HG03108 (cell line): ENCODE measurements around the gene RUVBL1.

Experiments used
- ATAC-seq: cut with Tn5 transposase; IDR thresholded peaks from one replicate; pipeline ENCODE4 v1.9.1; 2021; ENCODE audit warnings: moderate library complexity; ENCODE audit not compliant: unreplicated experiment

The RUVBL1 gene

GRCh38 chr3:128036119-128036518 lies 87.5 kb downstream of the RUVBL1 start:
- ATAC-seq = no peak

DNA sequence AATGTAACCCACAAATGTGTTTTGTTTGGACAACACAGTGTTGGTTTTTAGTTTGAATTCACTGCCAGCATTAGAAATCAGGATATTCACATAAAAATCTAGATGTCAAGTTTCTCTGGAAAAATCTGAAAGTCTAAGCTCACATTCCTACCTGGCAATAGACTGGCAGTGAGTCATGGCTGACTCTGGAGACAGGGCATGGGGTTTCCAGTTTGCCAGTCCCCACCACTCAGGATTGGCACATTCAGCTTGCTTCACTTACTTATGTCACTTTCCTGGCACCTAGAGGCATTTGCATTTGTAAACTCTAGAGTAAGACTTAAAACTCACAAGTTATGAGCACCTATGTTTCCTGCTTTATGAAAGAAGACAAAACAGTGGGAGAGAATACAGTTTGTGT lies 90.5 kb downstream of the RUVBL1 start:
- ATAC-seq = no peak
